H1 (cell line): ENCODE results near the gene HABP2. TPM values are rescaled to one million over a fixed set of nuclear protein-coding genes. Genes with fewer than 3 reads are reported as not detected.

Experiments
- CTCF ChIA-PET: fragments of 300-600 bp; sonication (Branson Sonifier 250); formaldehyde crosslinking; loops from one replicate; lab custom pipeline; 2021; ENCODE audit not compliant: partially characterized antibody; lab: Charles Lee
- POLR2A ChIA-PET: fragments of 300-600 bp; sonication (Branson Sonifier 250); formaldehyde crosslinking; loops from one replicate; lab custom pipeline; 2021; ENCODE audit warnings: inconsistent platforms; ENCODE audit not compliant: partially characterized antibody; lab: Charles Lee
- DNase-seq, 2 experiments: peaks; one replicate each; pipeline versions ENCODE4 v3.0.0 to v3.0.0-alpha.2; 2010 to 2022; ENCODE audit warnings: low spot score in 2 of 2, low read depth in 1 of 2, mixed read lengths in 1 of 2
- FAIRE-seq: peaks from 2 replicates; lab custom pipeline; 2011; peaks lifted over from hg19 to GRCh38; lab: Jason Lieb, UNC
- H2AFZ ChIP-seq: 2 replicates; pipeline ENCODE4 v1.8.1; 2012; ENCODE audit warnings: low read length, inconsistent platforms
- H2AK5ac ChIP-seq: 2 replicates; pipeline ENCODE4 v1.6.1; 2013; ENCODE audit warnings: low read depth, low read length
- H2BK120ac ChIP-seq: replicated peaks from 2 replicates; pipeline ENCODE3; 2013; ENCODE audit warnings: low read depth, low read length, inconsistent platforms
- H2BK12ac ChIP-seq: 2 replicates; pipeline ENCODE4 v1.6.1; 2013; ENCODE audit warnings: low read depth, low read length
- H2BK15ac ChIP-seq: 2 replicates; pipeline ENCODE4 v1.6.1; 2013; ENCODE audit warnings: low read length
- H2BK20ac ChIP-seq: 2 replicates; pipeline ENCODE4 v1.6.1; 2013; ENCODE audit warnings: low read length
- H2BK5ac ChIP-seq: 2 replicates; pipeline ENCODE4 v1.6.1; 2013; ENCODE audit warnings: low read depth, low read length
- H3K14ac ChIP-seq: 2 replicates; pipeline ENCODE4 v1.6.1; 2013; ENCODE audit warnings: inconsistent platforms; ENCODE audit not compliant: insufficient read length
- H3K18ac ChIP-seq: 2 replicates; pipeline ENCODE4 v1.6.1; 2013; ENCODE audit warnings: low read length; ENCODE audit errors: extremely low read depth
- H3K23ac ChIP-seq: 2 replicates; pipeline ENCODE4 v1.6.1; 2013; ENCODE audit warnings: inconsistent platforms; ENCODE audit not compliant: insufficient read length
- H3K23me2 ChIP-seq: 2 replicates; pipeline ENCODE4 v1.6.1; 2013; ENCODE audit warnings: low read depth, low read length
- H3K27ac ChIP-seq: 2 replicates; pipeline ENCODE4 v1.6.1; 2011; ENCODE audit warnings: low read depth, low read length, inconsistent platforms
- H3K27me3 ChIP-seq, 4 experiments: replicated peaks in 1 of 4; 1 replicate in 1 of 4; 2 replicates in 3 of 4; pipeline versions ENCODE4 v1.6.1 to v1.8.1; 2011 to 2013; ENCODE audit warnings: low read length in 3 of 4, mild to moderate bottlenecking in 3 of 4, inconsistent platforms in 2 of 4, mixed read lengths in 2 of 4, moderate library complexity in 1 of 4; ENCODE audit not compliant: control insufficient read depth in 3 of 4, insufficient read depth in 3 of 4; ENCODE audit errors: extremely low read depth in 1 of 4
- H3K36me3 ChIP-seq, 4 experiments: 2 replicates each; pipeline versions ENCODE4 v1.6.1 to v1.8.1; 2011 to 2013; ENCODE audit warnings: mild to moderate bottlenecking in 4 of 4, low read length in 3 of 4, moderate library complexity in 2 of 4, control low read depth in 1 of 4, inconsistent platforms in 1 of 4; ENCODE audit not compliant: insufficient read depth in 4 of 4, control insufficient read depth in 2 of 4
- H3K4ac ChIP-seq: replicated peaks from 2 replicates; pipeline ENCODE3; 2013; ENCODE audit warnings: low read length, low read depth, mixed read lengths, inconsistent platforms; ENCODE audit not compliant: insufficient read length
- H3K4me1 ChIP-seq, 4 experiments: replicated peaks in 1 of 4; 1 replicate in 1 of 4; 2 replicates in 3 of 4; pipeline versions ENCODE4 v1.6.1 to v1.8.1; 2011 to 2013; ENCODE audit warnings: low read length in 3 of 4, inconsistent platforms in 2 of 4, mixed read lengths in 1 of 4; ENCODE audit not compliant: insufficient read depth in 4 of 4, control insufficient read depth in 3 of 4
- H3K4me2 ChIP-seq, 2 experiments: 2 replicates each; pipeline versions ENCODE4 v1.6.1 to v1.8.1; 2011 to 2013; ENCODE audit warnings: low read depth in 2 of 2, low read length in 2 of 2, control low read depth in 1 of 2, inconsistent platforms in 1 of 2, mild to moderate bottlenecking in 1 of 2; ENCODE audit not compliant: insufficient read depth in 1 of 2
- H3K4me3 ChIP-seq, 4 experiments: fragments of 200-600, 300-600 bp in 1 of 4; sonication (generic), shearing (Covaris generic), sonication (Bioruptor Twin) in 1 of 4; 2 replicates each; pipeline versions ENCODE4 v1.5.1 to v1.8.1; 2011 to 2016; ENCODE audit warnings: low read length in 4 of 4, low read depth in 3 of 4, control low read depth in 2 of 4, inconsistent platforms in 2 of 4, mild to moderate bottlenecking in 2 of 4, mixed read lengths in 1 of 4, moderate library complexity in 1 of 4; ENCODE audit not compliant: insufficient read depth in 2 of 4; ENCODE audit errors: extremely low read depth in 1 of 4
- H3K56ac ChIP-seq: replicated peaks from 2 replicates; pipeline ENCODE3; 2013; ENCODE audit warnings: low read depth, mild to moderate bottlenecking, mixed read lengths, low read length, inconsistent platforms; ENCODE audit not compliant: insufficient read length
- H3K79me1 ChIP-seq: 2 replicates; pipeline ENCODE4 v1.6.1; 2013; ENCODE audit warnings: low read depth, low read length, control low read depth
- H3K79me2 ChIP-seq, 2 experiments: 2 replicates each; pipeline versions ENCODE4 v1.6.1 to v1.8.1; 2012 to 2013; ENCODE audit warnings: low read length in 2 of 2, mild to moderate bottlenecking in 2 of 2, inconsistent platforms in 1 of 2; ENCODE audit not compliant: insufficient read depth in 2 of 2, control insufficient read depth in 1 of 2
- H3K9ac ChIP-seq, 4 experiments: replicated peaks in 1 of 4; 1 replicate in 1 of 4; 2 replicates in 3 of 4; pipeline versions ENCODE4 v1.6.1 to v1.8.1; 2011 to 2013; ENCODE audit warnings: low read depth in 3 of 4, low read length in 3 of 4, control low read depth in 2 of 4, mild to moderate bottlenecking in 2 of 4, moderate library complexity in 2 of 4, inconsistent platforms in 1 of 4; ENCODE audit errors: extremely low read depth in 1 of 4
- H3K9me3 ChIP-seq, 2 experiments: 2 replicates each; pipeline versions ENCODE4 v1.6.1 to v1.8.1; 2012 to 2013; ENCODE audit warnings: mild to moderate bottlenecking in 2 of 2, moderate library complexity in 2 of 2, control low read depth in 1 of 2, inconsistent platforms in 1 of 2, low read depth in 1 of 2, low read length in 1 of 2, mixed read lengths in 1 of 2; ENCODE audit not compliant: insufficient read depth in 2 of 2
- H4K20me1 ChIP-seq, 2 experiments: replicated peaks in 1 of 2; 2 replicates each; pipeline versions ENCODE3 to v1.8.1; 2011 to 2013; ENCODE audit warnings: inconsistent platforms in 2 of 2, low read length in 2 of 2, mild to moderate bottlenecking in 1 of 2; ENCODE audit not compliant: insufficient read depth in 2 of 2, control insufficient read depth in 1 of 2
- H4K5ac ChIP-seq: 2 replicates; pipeline ENCODE4 v1.6.1; 2013; ENCODE audit warnings: low read length, low read depth, mixed read lengths, inconsistent platforms; ENCODE audit not compliant: insufficient read length
- H4K8ac ChIP-seq: 2 replicates; pipeline ENCODE4 v1.8.0; 2013; ENCODE audit warnings: mild to moderate bottlenecking, moderate library complexity, low read length, inconsistent platforms; ENCODE audit not compliant: insufficient read depth; ENCODE audit errors: extremely low read depth
- H4K91ac ChIP-seq: replicated peaks from 2 replicates; pipeline ENCODE3; 2013; ENCODE audit warnings: low read length, mixed read lengths, inconsistent platforms; ENCODE audit not compliant: insufficient read length
- ATF3 ChIP-seq: IDR thresholded peaks from 2 replicates; pipeline ENCODE4 v1.6.1; 2011; ENCODE audit warnings: low read depth, mild to moderate bottlenecking, low read length; ENCODE audit not compliant: insufficient read depth
- BACH1 ChIP-seq: IDR thresholded peaks from 2 replicates; pipeline ENCODE4 v1.6.1; 2012; ENCODE audit warnings: low read length, improper control_type of control experiment
- BRCA1 ChIP-seq: IDR thresholded peaks from 2 replicates; pipeline ENCODE4 v1.6.1; 2012; ENCODE audit warnings: low read depth, low read length, improper control_type of control experiment
- CTCF ChIP-seq, 3 experiments: IDR thresholded peaks; 1 replicate in 2 of 3; 2 replicates in 1 of 3; pipeline versions ENCODE4 v1.5.1 to v1.6.1; 2011; ENCODE audit warnings: low read length in 3 of 3, mild to moderate bottlenecking in 3 of 3, inconsistent platforms in 2 of 3, low read depth in 1 of 3, moderate library complexity in 1 of 3; ENCODE audit not compliant: insufficient read depth in 1 of 3; ENCODE audit errors: control extremely low read depth in 1 of 3
- E2F6 ChIP-seq: IDR thresholded peaks from 2 replicates; pipeline ENCODE4 v1.6.1; 2012; ENCODE audit warnings: inconsistent platforms
- MAX ChIP-seq: IDR thresholded peaks from 2 replicates; pipeline ENCODE4 v1.6.1; 2012; ENCODE audit warnings: inconsistent platforms
- POU5F1 ChIP-seq: IDR thresholded peaks from 2 replicates; pipeline ENCODE4 v1.6.1; 2011; ENCODE audit warnings: low read depth, mild to moderate bottlenecking, low read length, moderate library complexity
- SIX5 ChIP-seq: IDR thresholded peaks from 2 replicates; pipeline ENCODE4 v1.6.1; 2011; ENCODE audit warnings: mild to moderate bottlenecking, low read depth, low read length
- TCF12 ChIP-seq: IDR thresholded peaks from 2 replicates; pipeline ENCODE4 v1.6.1; 2011; ENCODE audit warnings: low read depth, mild to moderate bottlenecking, low read length
- TEAD4 ChIP-seq: IDR thresholded peaks from 2 replicates; pipeline ENCODE4 v1.6.1; 2012; ENCODE audit warnings: low read depth, low read length, inconsistent platforms, mixed read lengths
- ZNF274 ChIP-seq: IDR thresholded peaks from 2 replicates; pipeline ENCODE4 v1.7.0; 2012; ENCODE audit warnings: low read length, borderline replicate concordance; ENCODE audit errors: extremely low read depth
- WGBS, 2 experiments: shearing (Covaris generic) in 1 of 2; methylation state at CpG; one replicate each; pipeline versions ENCODE4 v1.1.6 to v1.1.7; 2013 to 2015; ENCODE audit warnings: low lambda C conversion rate in 2 of 2, mixed read lengths in 2 of 2, inconsistent platforms in 1 of 2, low coverage in 1 of 2, missing lambda C conversion rate in 1 of 2; ENCODE audit not compliant: insufficient replicate concordance in 2 of 2, insufficient coverage in 1 of 2, insufficient read length in 1 of 2; ENCODE audit errors: extremely low coverage in 1 of 2, missing lambda C conversion rate in 1 of 2; 5-methylcytosine and 5-hydroxymethylcytosine counted together
- polyA plus RNA-seq, 7 experiments: library from polyadenylated mRNA; depleted of rRNA in 3 of 7; stranded (reverse) in 5 of 7; unstranded in 2 of 7; fragments of >200 nt in 5 of 7; fragments of 200-250 nt in 2 of 7; gene quantifications; 1 replicate in 5 of 7; 2 replicates in 1 of 7; 4 replicates in 1 of 7; pipeline versions ENCODE4 v1.2.1 to v1.2.3, GENCODE V29; 2011 to 2013; ENCODE audit warnings: missing spikeins in 2 of 7, mixed read lengths in 2 of 7
- total RNA-seq: library from RNA; stranded (reverse); fragmentation: NEBNext Ultra II Directional; extraction: Animal tissue kit (Norgen Biotek cat#: 25700); gene quantifications from 2 replicates; pipeline ENCODE4 v1.2.1, GENCODE V29; 2021

Gene HABP2
- total and polyA plus RNA-seq, 2 of the 8 experiments (the other 6 are each of a cell fraction or from before 2014, with no cell fraction given), result not detected

GRCh38 chr10:113503930-113504329 lies 48.9 kb upstream of the HABP2 start:
- Histone ChIP-seq H2BK12ac (no peak overlapping the region), H3K56ac (no peak overlapping the region), H3K14ac (no peak overlapping the region), H2AFZ (no peak overlapping the region), H2BK20ac (no peak overlapping the region), H4K5ac (no peak overlapping the region), H2AK5ac (no peak overlapping the region), H3K4ac (no peak overlapping the region), H3K36me3 (no peaks in the 10 kb centered on the region), H3K9ac (no peak overlapping the region), H3K27me3 (peaks cover 0 to 1% (median 0%) of the 10 kb centered on the region in 4 experiments; a peak in 1 of 7 replicates), H4K20me1 (no peaks in the 10 kb centered on the region), H3K79me2 (no peaks in the 10 kb centered on the region), H3K18ac (no peak overlapping the region), H3K4me2 (no peak overlapping the region), H3K79me1 (no peaks in the 10 kb centered on the region), H2BK120ac (no peak overlapping the region), H3K23me2 (no peaks in the 10 kb centered on the region; the same call in 1 of the 2 replicates), H4K8ac (no peak overlapping the region), H2BK5ac (no peak overlapping the region), H3K4me3 (no peak overlapping the region), H4K91ac (no peak overlapping the region), H3K27ac (no peak overlapping the region), H3K4me1 (no peaks in the 10 kb centered on the region), H2BK15ac (no peak overlapping the region), H3K9me3 (no peaks in the 10 kb centered on the region), H3K23ac (no peak overlapping the region)
- POLR2A ChIA-PET, result no interaction called here
- FAIRE-seq, result no peak
- CTCF ChIA-PET, result interaction anchor here (0.9 to 4.5 kb wide), 7 partner anchors 9 to 202 kb away, joined by 3 to 23 read pairs (median 4); no protein-coding TSS in a partner anchor
- DNase-seq, result no peak
- 83% methylated on average over 4 of the region's 4 CpGs; no CpG with 5 or more reads in 1 of the 2 experiments for WGBS, 2 experiments
- TF ChIP-seq E2F6 (no peak), POU5F1 (no peak), TCF12 (no peak), TEAD4 (no peak), CTCF (IDR thresholded peaks at IDR 0.05; ENCODE audit: control extremely low read depth in 1 of 3, insufficient read depth in 1 of 3, low read depth in 1 of 3, low read length in 3 of 3) (no peak), SIX5 (no peak), MAX (no peak), ATF3 (no peak), BACH1 (no peak), ZNF274 (no peak), BRCA1 (no peak)
